Thyroid gland (tissue), 4 donors: ENCODE results near the gene IZUMO2. TPM values are rescaled to one million over a fixed set of nuclear protein-coding genes. Genes with fewer than 3 reads are reported as not detected.

ENCODE experiments used
- DNase-seq, 2 donors: peaks; one replicate each; pipeline ENCODE4 v3.0.0-alpha.2; 2019
- H3K27ac ChIP-seq, 3 donors: fragments of 200-600 bp; sonication (generic); 1 replicate in 2 of 3; 2 replicates in 1 of 3; pipeline ENCODE4 v1.5.1; 2016 to 2019; ENCODE audit warnings: mild to moderate bottlenecking in 1 of 3, moderate library complexity in 1 of 3
- H3K27me3 ChIP-seq: fragments of 200-600 bp; sonication (generic); one replicate; pipeline ENCODE4 v1.5.1; 2019
- H3K36me3 ChIP-seq, 2 donors: fragments of 200-600 bp; sonication (generic); one replicate each; pipeline ENCODE4 v1.5.1; 2016 to 2019
- H3K4me1 ChIP-seq, 2 donors: fragments of 200-600 bp; sonication (generic); one replicate each; pipeline ENCODE4 v1.5.1; 2017 to 2019
- H3K4me3 ChIP-seq, 3 donors: fragments of 200-600 bp; sonication (generic); replicated peaks in 1 of 3; 1 replicate in 2 of 3; 2 replicates in 1 of 3; pipeline ENCODE4 v1.5.1; 2016; ENCODE audit warnings: mild to moderate bottlenecking in 1 of 3
- H3K9me3 ChIP-seq: fragments of 200-600 bp; sonication (generic); one replicate; pipeline ENCODE4 v1.5.1; 2017
- CTCF ChIP-seq, 6 experiments: fragments of 200-600 bp in 3 of 6; fragments of 450-650 bp in 3 of 6; sonication (generic) in 3 of 6; IDR thresholded peaks; one replicate each; pipeline ENCODE4 v1.5.1; 2016 to 2019; ENCODE audit warnings: antibody characterized with exemption in 6 of 6, mild to moderate bottlenecking in 2 of 6, inconsistent platforms in 1 of 6, moderate library complexity in 1 of 6
- POLR2A ChIP-seq, 2 donors: fragments of 450-650 bp; IDR thresholded peaks; one replicate each; pipeline ENCODE4 v1.6.1; 2017; ENCODE audit warnings: antibody characterized with exemption in 2 of 2, mild to moderate bottlenecking in 2 of 2, moderate library complexity in 1 of 2
- WGBS, 2 donors: methylation state at CpG; one replicate each; pipeline ENCODE4 v1.1.5; 2017; 5-methylcytosine and 5-hydroxymethylcytosine counted together
- intact Hi-C: fragments of 100-400 bp; cut with DNase I; formaldehyde crosslinking; loops from one replicate; pipeline ENCODE4 v1.15.1; 2023
- total RNA-seq, 4 donors: library from RNA; depleted of rRNA; stranded (reverse); fragments of >200 nt; gene quantifications; one replicate each; pipeline ENCODE4 v1.2.3, GENCODE V29; 2016

The IZUMO2 gene
- total RNA-seq, 4 donors from 2014 or later, result not detected

DNA sequence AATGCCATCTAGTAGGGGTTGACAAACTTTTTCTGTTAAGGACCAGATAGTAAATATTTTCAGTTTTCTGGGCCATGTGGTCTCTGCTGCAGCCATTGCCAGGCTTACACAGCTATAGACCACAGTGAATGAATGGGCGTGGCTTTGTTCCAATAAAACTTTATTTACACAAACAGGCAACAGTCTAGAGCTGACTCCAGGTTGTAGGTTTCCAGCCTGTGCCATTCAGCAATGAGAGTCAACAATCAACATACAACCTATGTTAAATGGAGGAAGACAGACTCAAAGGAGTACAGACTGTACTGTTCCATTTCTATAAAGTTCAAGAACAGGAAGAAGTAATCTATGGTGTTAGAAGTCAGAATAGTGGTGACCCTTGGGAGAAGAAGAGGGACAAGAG lies 15.2 kb upstream of the IZUMO2 start:
- DNase-seq, result no peak
- Histone ChIP-seq H3K9me3 (no peaks in the 10 kb centered on the region), H3K27me3 (no peaks in the 10 kb centered on the region), H3K4me3 (no peak overlapping the region), H3K4me1 (peaks cover 0 to 9% of the 10 kb centered on the region in 2 donors), H3K36me3 (no peaks in the 10 kb centered on the region), H3K27ac (no peak overlapping the region)
- WGBS, 2 donors, result 93 to 94% methylated on average over 1 of the region's 1 CpG
- no peak for TF ChIP-seq CTCF (IDR thresholded peaks at IDR 0.05)
- no peak for TF ChIP-seq POLR2A (IDR thresholded peaks at IDR 0.05)
- intact Hi-C loops, result no loop called here

GRCh38 chr19:50176775-50177174 lies 13.7 kb upstream of the IZUMO2 start:
- no peaks in the 10 kb centered on the region for H3K36me3 ChIP-seq
- no peak for TF ChIP-seq CTCF (IDR thresholded peaks at IDR 0.05)
- TF ChIP-seq POLR2A (IDR thresholded peaks at IDR 0.05), result no peak
- no peaks in the 10 kb centered on the region for H3K9me3 ChIP-seq
- intact Hi-C loops, result no loop called here
- no peak overlapping the region for H3K4me3 ChIP-seq
- no peaks in the 10 kb centered on the region for H3K27me3 ChIP-seq
- no peak for DNase-seq
- H3K27ac ChIP-seq, result no peak overlapping the region
- 90 to 93% methylated on average over 9 of the region's 9 CpGs for WGBS, 2 donors
- H3K4me1 ChIP-seq, result peaks cover 0 to 9% of the 10 kb centered on the region in 2 donors

DNA sequence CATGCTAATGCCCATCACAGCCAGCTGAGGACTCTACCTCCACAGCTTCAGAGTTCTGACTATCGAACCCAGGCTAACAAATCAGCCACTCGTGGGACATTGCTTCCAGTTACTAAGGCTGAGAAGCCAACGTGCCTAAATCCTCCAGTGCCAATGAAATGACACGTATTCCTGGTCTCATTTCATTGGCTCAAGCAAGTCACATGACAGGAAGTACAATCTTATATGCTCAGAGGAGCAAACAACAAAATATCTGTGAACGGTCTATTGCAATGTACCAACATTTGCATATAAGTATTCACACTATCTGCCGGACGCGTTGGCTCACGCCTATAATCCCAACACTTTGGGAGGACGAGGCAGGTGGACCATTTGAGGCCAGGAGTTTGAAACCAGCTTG lies 12.8 kb upstream of the IZUMO2 start:
- no peak for TF ChIP-seq POLR2A (IDR thresholded peaks at IDR 0.05)
- TF ChIP-seq CTCF (IDR thresholded peaks at IDR 0.05), result no peak
- no peak for DNase-seq
- WGBS, 2 donors, result 89% methylated on average over 10 of the region's 10 CpGs
- no peaks in the 10 kb centered on the region for H3K9me3 ChIP-seq
- H3K4me1 ChIP-seq, result peaks cover 0 to 9% of the 10 kb centered on the region in 2 donors
- intact Hi-C loops, result no loop called here
- no peaks in the 10 kb centered on the region for H3K36me3 ChIP-seq
- H3K4me3 ChIP-seq, result no peak overlapping the region
- H3K27ac ChIP-seq, result no peak overlapping the region
- H3K27me3 ChIP-seq, result no peaks in the 10 kb centered on the region

- no peak for DNase-seq
- Histone ChIP-seq H3K27ac (no peak overlapping the region), H3K36me3 (no peaks in the 10 kb centered on the region), H3K9me3 (no peaks in the 10 kb centered on the region), H3K4me1 (peaks cover 0 to 7% of the 10 kb centered on the region in 2 donors), H3K4me3 (no peak overlapping the region), H3K27me3 (no peaks in the 10 kb centered on the region)
- intact Hi-C loops, result no loop called here
- TF ChIP-seq CTCF (IDR thresholded peaks at IDR 0.05) (no peak), POLR2A (IDR thresholded peaks at IDR 0.05) (no peak)
- WGBS, 2 donors, result 57 to 63% methylated on average over 5 of the region's 5 CpGs
Observed at GRCh38 chr19:50174100-50174793, 11.2 kb upstream of the IZUMO2 start.

DNA sequence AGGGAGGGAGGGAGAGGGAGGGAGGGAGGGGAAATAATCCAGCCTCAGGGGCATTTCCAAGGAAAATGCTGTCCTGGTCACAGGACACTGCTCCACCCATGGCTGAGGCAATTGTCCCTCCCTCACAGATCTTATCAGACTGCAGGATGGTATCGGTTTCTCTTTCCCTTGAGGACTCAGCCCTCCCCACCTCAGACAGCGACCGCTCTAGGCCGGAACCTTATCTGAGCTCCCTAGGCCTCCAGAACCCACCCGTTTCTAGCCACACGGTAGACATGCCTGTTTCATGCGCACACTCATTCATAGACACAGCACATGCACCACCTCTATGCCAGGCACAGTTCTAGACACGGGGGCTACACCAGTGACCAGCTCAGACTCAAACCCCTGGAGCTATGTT lies 10.0 kb upstream of the IZUMO2 start:
- H3K4me1 ChIP-seq, result no peaks in the 10 kb centered on the region
- H3K27ac ChIP-seq, result no peak overlapping the region
- no peak for DNase-seq
- no peaks in the 10 kb centered on the region for H3K9me3 ChIP-seq
- no peaks in the 10 kb centered on the region for H3K36me3 ChIP-seq
- WGBS, 2 donors, result 56 to 65% methylated on average over 8 of the region's 8 CpGs
- TF ChIP-seq POLR2A (IDR thresholded peaks at IDR 0.05) (no peak), CTCF (IDR thresholded peaks at IDR 0.05) (no peak)
- intact Hi-C loops, result no loop called here
- H3K4me3 ChIP-seq, result no peak overlapping the region
- H3K27me3 ChIP-seq, result no peaks in the 10 kb centered on the region
